PFSK-1 (cell line): ENCODE results near the gene F2RL3.

ENCODE experiments used
- REST ChIP-seq, 2 experiments: IDR thresholded peaks; 2 replicates each; pipeline versions ENCODE4 v1.6.1 to v1.8.0; 2011 to 2012; ENCODE audit warnings: low read depth in 2 of 2, low read length in 2 of 2, control low read depth in 1 of 2, inconsistent platforms in 1 of 2, mild to moderate bottlenecking in 1 of 2, moderate library complexity in 1 of 2; ENCODE audit not compliant: insufficient read depth in 1 of 2
- SIN3A ChIP-seq: IDR thresholded peaks from 2 replicates; pipeline ENCODE4 v1.6.1; 2012; ENCODE audit warnings: mild to moderate bottlenecking, low read length, moderate library complexity, borderline replicate concordance; ENCODE audit not compliant: insufficient read depth
- TAF1 ChIP-seq: IDR thresholded peaks from 2 replicates; pipeline ENCODE4 v1.6.1; 2012; ENCODE audit warnings: low read length, control low read depth, borderline replicate concordance; ENCODE audit not compliant: insufficient read depth

DNA sequence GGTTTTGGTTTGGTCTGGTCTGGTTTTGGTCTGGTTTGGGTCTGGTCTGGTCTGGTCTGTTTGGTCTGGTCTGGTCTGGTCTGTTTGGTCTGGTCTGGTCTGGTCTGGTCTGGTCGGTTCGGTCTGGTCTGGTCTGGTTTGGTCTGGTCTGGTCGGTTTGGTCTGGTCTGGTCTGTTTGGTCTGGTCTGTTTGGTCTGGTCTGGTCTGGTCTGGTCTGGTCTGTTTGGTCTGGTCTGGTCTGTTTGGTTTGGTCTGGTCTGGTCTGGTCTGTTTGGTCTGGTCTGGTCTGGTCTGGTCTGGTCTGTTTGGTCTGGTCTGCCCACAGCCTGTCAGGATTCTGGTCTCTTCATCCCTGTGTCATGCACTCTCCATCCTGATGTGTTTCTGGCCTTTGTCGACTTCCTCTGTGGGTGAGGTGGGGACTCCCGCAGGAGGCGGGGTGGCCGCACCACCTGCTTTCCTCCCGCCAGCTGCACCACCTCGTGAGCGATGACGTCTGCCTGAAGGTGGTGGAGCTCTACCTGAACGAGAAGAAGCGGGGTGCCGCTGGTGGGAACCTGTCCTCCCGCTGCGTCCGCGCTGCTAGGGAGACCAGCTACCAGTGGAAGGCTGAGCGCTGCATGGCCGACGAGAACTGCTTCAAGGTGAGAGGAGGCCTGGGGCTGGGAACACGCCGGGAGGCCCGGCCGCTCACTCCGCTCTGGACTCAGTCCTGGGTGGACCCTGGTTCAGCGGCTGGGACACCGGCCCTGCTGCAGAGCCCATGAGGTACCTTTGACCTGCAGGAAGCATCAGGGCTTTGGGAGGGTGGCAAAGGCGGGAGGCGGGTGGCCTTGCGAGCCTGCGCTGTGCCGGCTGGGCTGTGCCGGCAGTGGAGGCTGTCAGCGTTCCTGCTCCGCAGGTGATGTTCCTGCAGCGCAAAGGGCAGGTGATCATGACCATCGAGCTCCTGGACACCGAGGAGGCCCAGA, 12.9 kb upstream of the F2RL3 start:
- TF ChIP-seq REST (IDR thresholded peaks at IDR 0.05; ENCODE audit: insufficient read depth in 1 of 2, low read depth in 2 of 2, low read length in 2 of 2) = no peak
- no peak for TF ChIP-seq SIN3A
- no peak for TF ChIP-seq TAF1
